ENCODE measurements around the gene SUMF1.

Gene SUMF1

DNA sequence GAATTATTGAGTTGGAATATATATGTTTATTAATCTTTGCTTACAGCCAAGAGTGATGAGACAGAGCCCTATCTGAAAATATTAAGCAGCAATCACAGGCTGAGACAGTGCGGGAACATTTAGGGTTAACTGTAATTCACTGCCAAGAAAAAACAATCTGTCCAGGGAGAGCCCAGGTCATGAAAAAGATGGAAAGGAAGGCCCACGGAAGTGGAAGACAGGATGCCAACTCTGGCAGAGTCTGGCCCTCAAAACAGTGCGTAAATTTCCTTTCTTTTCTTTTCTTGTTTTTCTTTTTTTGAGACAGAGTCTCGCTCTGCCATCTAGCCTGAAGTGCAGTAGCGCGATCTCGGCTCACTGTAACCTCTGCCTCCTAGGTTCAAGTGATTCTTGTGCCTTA lies 67.6 kb downstream of the SUMF1 start:
- TF ChIP-seq NFIC (IDR thresholded peaks at IDR 0.05) (no peak), EGR1 (IDR thresholded peaks at IDR 0.05) (no peak), TCF12 (IDR thresholded peaks at IDR 0.05; ENCODE audit: low read depth) (no peak), RAD21 (IDR thresholded peaks at IDR 0.05; ENCODE audit: low read depth) (no peak), ZBTB7A (IDR thresholded peaks at IDR 0.05; ENCODE audit: low read depth) (no peak), TAF1 (IDR thresholded peaks at IDR 0.05; ENCODE audit: low read depth) (no peak), USF1 (IDR thresholded peaks at IDR 0.05) (no peak), REST (IDR thresholded peaks at IDR 0.05; ENCODE audit: low read depth) (no peak), YY1 (IDR thresholded peaks at IDR 0.05; ENCODE audit: low read depth) (no peak), FOXM1 (IDR thresholded peaks at IDR 0.05; ENCODE audit: borderline replicate concordance, low read depth) (no peak), CEBPB (IDR thresholded peaks at IDR 0.05) (no peak)

DNA sequence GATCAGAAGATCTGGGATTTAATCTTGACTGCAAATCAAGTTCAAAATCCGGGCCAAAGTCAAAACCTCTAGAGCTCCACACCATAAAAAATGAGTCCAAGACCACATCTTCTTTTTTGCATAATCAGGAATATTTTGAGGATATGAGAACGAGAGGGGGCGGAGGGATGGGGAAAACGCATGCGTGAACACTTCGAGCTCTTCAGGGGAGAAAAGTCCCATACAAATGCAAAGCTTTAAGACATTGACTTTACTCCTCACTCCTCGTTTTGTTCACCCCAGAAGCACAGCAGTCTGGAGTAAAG lies 68.2 kb downstream of the SUMF1 start:
- TF ChIP-seq RAD21 (IDR thresholded peaks at IDR 0.05; ENCODE audit: low read depth) (no peak), ZBTB7A (IDR thresholded peaks at IDR 0.05; ENCODE audit: low read depth) (no peak), TCF12 (IDR thresholded peaks at IDR 0.05; ENCODE audit: low read depth) (no peak), YY1 (IDR thresholded peaks at IDR 0.05; ENCODE audit: low read depth) (no peak), FOXM1 (IDR thresholded peaks at IDR 0.05; ENCODE audit: borderline replicate concordance, low read depth) (no peak), MAX (IDR thresholded peaks at IDR 0.05) (no peak), REST (IDR thresholded peaks at IDR 0.05; ENCODE audit: low read depth) (no peak), NFIC (IDR thresholded peaks at IDR 0.05) (no peak), EP300 (IDR thresholded peaks at IDR 0.05; ENCODE audit: borderline replicate concordance) (no peak), EGR1 (IDR thresholded peaks at IDR 0.05) (no peak), CREB1 (IDR thresholded peaks at IDR 0.05; ENCODE audit: low read depth) (no peak), USF1 (IDR thresholded peaks at IDR 0.05) (no peak), TEAD4 (IDR thresholded peaks at IDR 0.05) (no peak), TAF1 (IDR thresholded peaks at IDR 0.05; ENCODE audit: low read depth) (no peak), CEBPB (IDR thresholded peaks at IDR 0.05) (no peak)

DNA sequence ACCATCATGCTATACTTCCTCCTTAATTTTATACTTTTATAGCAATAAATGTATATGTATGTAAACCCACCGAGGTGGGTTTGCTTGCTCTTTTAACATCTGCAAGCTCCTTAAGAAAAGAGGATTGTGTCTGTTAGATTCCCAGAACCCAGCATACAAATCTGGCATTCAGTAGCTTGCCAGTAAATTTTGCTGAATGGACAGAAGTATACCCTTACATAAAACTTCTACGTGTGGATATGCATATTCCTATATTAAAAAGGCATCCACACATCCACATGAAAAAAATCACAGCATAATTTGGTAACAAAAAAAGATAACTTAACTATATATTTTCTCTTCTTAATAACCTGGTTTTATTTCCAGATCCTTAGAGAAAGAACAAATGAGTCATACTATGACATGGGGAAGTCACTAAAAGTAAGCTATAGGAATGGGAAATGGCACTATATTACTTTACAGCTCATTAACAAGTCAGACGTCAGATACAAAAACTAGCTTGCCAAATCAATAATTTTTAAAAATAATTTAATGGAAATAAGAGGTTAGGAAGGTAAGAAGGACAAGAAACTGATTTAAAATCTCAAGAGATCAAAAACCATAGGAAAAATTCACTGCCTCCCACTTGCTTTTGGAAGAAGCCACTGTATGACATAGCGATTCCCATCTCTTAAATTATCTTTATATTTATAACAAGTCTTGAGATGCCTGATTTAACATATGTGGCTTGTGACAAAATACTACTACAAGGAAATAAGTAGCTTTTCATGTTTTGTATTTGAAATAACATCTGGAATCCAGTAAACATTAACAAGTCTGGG lies 68.7 kb downstream of the SUMF1 start:
- TF ChIP-seq RAD21 (IDR thresholded peaks at IDR 0.05; ENCODE audit: low read depth) (no peak), CEBPB (IDR thresholded peaks at IDR 0.05) (no peak), EGR1 (IDR thresholded peaks at IDR 0.05) (no peak), MAX (IDR thresholded peaks at IDR 0.05) (no peak), TCF12 (IDR thresholded peaks at IDR 0.05; ENCODE audit: low read depth) (no peak), USF1 (IDR thresholded peaks at IDR 0.05) (no peak), EP300 (IDR thresholded peaks at IDR 0.05; ENCODE audit: borderline replicate concordance) (no peak), TEAD4 (IDR thresholded peaks at IDR 0.05) (no peak), FOXM1 (IDR thresholded peaks at IDR 0.05; ENCODE audit: borderline replicate concordance, low read depth) (no peak), TAF1 (IDR thresholded peaks at IDR 0.05; ENCODE audit: low read depth) (no peak), REST (IDR thresholded peaks at IDR 0.05; ENCODE audit: low read depth) (no peak), CREB1 (IDR thresholded peaks at IDR 0.05; ENCODE audit: low read depth) (no peak), ZBTB7A (IDR thresholded peaks at IDR 0.05; ENCODE audit: low read depth) (no peak), YY1 (IDR thresholded peaks at IDR 0.05; ENCODE audit: low read depth) (no peak), NFIC (IDR thresholded peaks at IDR 0.05) (no peak)

Data from Ishikawa (cell line).